ENCODE results near the gene NPR3.

The NPR3 gene

DNA sequence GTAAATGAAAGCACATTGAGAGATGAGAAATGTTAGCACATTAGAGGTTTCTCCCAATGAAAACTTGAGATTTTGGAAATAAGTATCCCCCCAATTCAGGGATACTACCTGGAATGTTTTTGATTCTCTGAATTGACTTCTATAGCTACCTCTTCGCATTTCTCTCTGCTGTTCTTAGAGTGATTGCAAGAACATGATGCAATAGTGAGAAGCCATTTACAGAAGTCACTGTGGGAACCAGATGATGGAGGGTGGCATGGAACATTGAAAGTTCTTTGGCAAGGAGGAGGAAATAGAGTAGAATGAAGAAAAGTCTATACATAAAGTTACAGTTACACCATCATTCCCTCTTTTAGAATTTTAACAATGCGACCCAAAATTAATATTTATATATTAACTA is 9.2 kb downstream of the NPR3 start:
- Histone ChIP-seq H3K27ac (ENCODE audit: low read depth, low read length, poor library complexity, severe bottlenecking) (no peak overlapping the region), H3K9me3 (ENCODE audit: low read length) (no peaks in the 10 kb centered on the region), H3K4me3 (ENCODE audit: low read depth, low read length, poor library complexity, severe bottlenecking) (no peak overlapping the region), H3K9me2 (ENCODE audit: low read depth, low read length) (no peaks in the 10 kb centered on the region), H3K27me3 (ENCODE audit: insufficient read depth, low read length) (no peaks in the 10 kb centered on the region), H3K4me1 (ENCODE audit: insufficient read depth, low read length, severe bottlenecking) (no peaks in the 10 kb centered on the region), H3K4me2 (ENCODE audit: low read length) (no peak overlapping the region), H4K20me1 (ENCODE audit: insufficient read depth, low read length) (no peaks in the 10 kb centered on the region), H2AFZ (ENCODE audit: low read length) (no peak overlapping the region), H3K9ac (ENCODE audit: low read length) (no peak overlapping the region), H3K36me3 (ENCODE audit: insufficient read depth, low read length) (no peaks in the 10 kb centered on the region), H3F3A (ENCODE audit: insufficient read depth, low read length) (no peaks in the 10 kb centered on the region), H3K79me2 (ENCODE audit: insufficient read depth, low read length) (no peaks in the 10 kb centered on the region)
- TF ChIP-seq EZH2 (IDR thresholded peaks at IDR 0.05; ENCODE audit: borderline replicate concordance, low read length) (no peak), CTCF (IDR thresholded peaks at IDR 0.05; ENCODE audit: low read length) (no peak)

- no peaks in the 10 kb centered on the region for H3K36me3 ChIP-seq (ENCODE audit: insufficient read depth, low read length)
- TF ChIP-seq EZH2 (IDR thresholded peaks at IDR 0.05; ENCODE audit: borderline replicate concordance, low read length) (no peak), CTCF (IDR thresholded peaks at IDR 0.05; ENCODE audit: low read length) (no peak)
- no peaks in the 10 kb centered on the region for H3K79me2 ChIP-seq (ENCODE audit: insufficient read depth, low read length)
- H3K9me2 ChIP-seq (ENCODE audit: low read depth, low read length): no peaks in the 10 kb centered on the region
- H3K27me3 ChIP-seq (ENCODE audit: insufficient read depth, low read length): no peaks in the 10 kb centered on the region
- no peaks in the 10 kb centered on the region for H3F3A ChIP-seq (ENCODE audit: insufficient read depth, low read length)
- H3K9ac ChIP-seq (ENCODE audit: low read length): no peak overlapping the region
- H3K4me2 ChIP-seq (ENCODE audit: low read length): no peak overlapping the region
- no peaks in the 10 kb centered on the region for H4K20me1 ChIP-seq (ENCODE audit: insufficient read depth, low read length)
- no peaks in the 10 kb centered on the region for H3K4me1 ChIP-seq (ENCODE audit: insufficient read depth, low read length, severe bottlenecking)
- H3K27ac ChIP-seq (ENCODE audit: low read depth, low read length, poor library complexity, severe bottlenecking): no peak overlapping the region
- H2AFZ ChIP-seq (ENCODE audit: low read length): no peak overlapping the region
- H3K4me3 ChIP-seq (ENCODE audit: low read depth, low read length, poor library complexity, severe bottlenecking): no peak overlapping the region
- H3K9me3 ChIP-seq (ENCODE audit: low read length): no peaks in the 10 kb centered on the region
Measured at GRCh38 chr5:32721626-32722025, 10.5 kb downstream of the NPR3 start.

- Histone ChIP-seq H2AFZ (ENCODE audit: low read length) (no peak overlapping the region), H3K4me3 (ENCODE audit: low read depth, low read length, poor library complexity, severe bottlenecking) (no peak overlapping the region), H3K9ac (ENCODE audit: low read length) (no peak overlapping the region), H3K4me1 (ENCODE audit: insufficient read depth, low read length, severe bottlenecking) (no peaks in the 10 kb centered on the region), H4K20me1 (ENCODE audit: insufficient read depth, low read length) (no peaks in the 10 kb centered on the region), H3K4me2 (ENCODE audit: low read length) (no peak overlapping the region), H3K27me3 (ENCODE audit: insufficient read depth, low read length) (no peaks in the 10 kb centered on the region), H3K36me3 (ENCODE audit: insufficient read depth, low read length) (no peaks in the 10 kb centered on the region), H3K27ac (ENCODE audit: low read depth, low read length, poor library complexity, severe bottlenecking) (no peak overlapping the region), H3K9me3 (ENCODE audit: low read length) (no peaks in the 10 kb centered on the region), H3F3A (ENCODE audit: insufficient read depth, low read length) (no peaks in the 10 kb centered on the region), H3K79me2 (ENCODE audit: insufficient read depth, low read length) (no peaks in the 10 kb centered on the region), H3K9me2 (ENCODE audit: low read depth, low read length) (no peaks in the 10 kb centered on the region)
- no peak for TF ChIP-seq EZH2 (IDR thresholded peaks at IDR 0.05; ENCODE audit: borderline replicate concordance, low read length)
- TF ChIP-seq CTCF (IDR thresholded peaks at IDR 0.05; ENCODE audit: low read length): no peak
Measured at GRCh38 chr5:32722957-32723356, 11.8 kb downstream of the NPR3 start.

Data from OCI-LY1 (cell line).